K562 (cell line): ENCODE results near the gene SCAMP1. TPM values are rescaled to one million over a fixed set of nuclear protein-coding genes. Genes with fewer than 3 reads are reported as not detected.

ENCODE experiments used
- ARID1B ChIP-seq: fragments of 450-650 bp; IDR thresholded peaks from 2 replicates; pipeline ENCODE4 v1.6.1; 2016; ENCODE audit warnings: antibody characterized with exemption, mild to moderate bottlenecking, inconsistent platforms
- ATF1 ChIP-seq, 2 experiments: fragments of 450-650 bp in 1 of 2; IDR thresholded peaks; 2 replicates each; pipeline ENCODE4 v1.6.1; 2016; ENCODE audit warnings: missing compliant biosample characterization in 1 of 2, missing genetic modification characterization in 1 of 2
- BRD4 ChIP-seq: fragments of 200-600 bp; sonication (generic); IDR thresholded peaks from 2 replicates; pipeline ENCODE4 v1.6.1; 2017; ENCODE audit warnings: inconsistent platforms
- CXXC5 ChIP-seq: fragments of 250-450 bp; sonication (Bioruptor Pico); IDR thresholded peaks from 2 replicates; pipeline ENCODE4 v1.8.0; 2022; ENCODE audit warnings: inconsistent platforms, mild to moderate bottlenecking, moderate library complexity
- DMBX1 ChIP-seq: fragments of 250-450 bp; sonication (Bioruptor Pico); IDR thresholded peaks from 2 replicates; pipeline ENCODE4 v1.8.0; 2022; ENCODE audit warnings: inconsistent platforms, mild to moderate bottlenecking, moderate library complexity, borderline replicate concordance
- DPF2 ChIP-seq: fragments of 450-650 bp; IDR thresholded peaks from 2 replicates; pipeline ENCODE4 v1.6.1; 2016
- GABPA ChIP-seq: fragments of 200-800 bp; sonication (Bioruptor generic); conservative IDR thresholded peaks from 2 replicates; pipeline ENCODE4 v1.6.1; 2016; ENCODE audit warnings: low read depth, missing genetic modification characterization, missing compliant biosample characterization
- HDAC1 ChIP-seq, 2 experiments: fragments of 450-650 bp; IDR thresholded peaks; 2 replicates each; pipeline ENCODE4 v1.6.1; 2016 to 2017; ENCODE audit warnings: inconsistent platforms in 1 of 2, mild to moderate bottlenecking in 1 of 2, moderate library complexity in 1 of 2
- HDGF ChIP-seq: fragments of 450-650 bp; IDR thresholded peaks from 2 replicates; pipeline ENCODE4 v1.6.1; 2016
- MECOM ChIP-seq: fragments of 250-450 bp; sonication (Bioruptor Pico); IDR thresholded peaks from 2 replicates; pipeline ENCODE4 v1.8.0; 2022; ENCODE audit warnings: inconsistent platforms
- NFE2L1 ChIP-seq: fragments of 450-650 bp; IDR thresholded peaks from 2 replicates; pipeline ENCODE4 v1.6.1; 2016; ENCODE audit warnings: missing genetic modification characterization, low read depth, mild to moderate bottlenecking, missing compliant biosample characterization, moderate library complexity, borderline replicate concordance
- NFRKB ChIP-seq: fragments of 450-650 bp; IDR thresholded peaks from 2 replicates; pipeline ENCODE4 v1.6.1; 2016; ENCODE audit warnings: low read depth
- NR2C2 ChIP-seq, 2 experiments: fragments of 200-800 bp in 1 of 2; sonication (Bioruptor generic) in 1 of 2; sonication (generic) in 1 of 2; formaldehyde crosslinking in 1 of 2; IDR thresholded peaks; 2 replicates each; pipeline versions ENCODE4 v1.6.1 to v1.8.0; 2016 to 2022; ENCODE audit warnings: mild to moderate bottlenecking in 1 of 2, missing compliant biosample characterization in 1 of 2, missing genetic modification characterization in 1 of 2, missing genetic modification reagents in 1 of 2
- RCOR1 ChIP-seq, 2 experiments: IDR thresholded peaks; 2 replicates each; pipeline ENCODE4 v1.6.1; 2012; ENCODE audit warnings: low read depth in 2 of 2, low read length in 2 of 2, borderline replicate concordance in 1 of 2, improper control_type of control experiment in 1 of 2
- SIX5 ChIP-seq, 2 experiments: IDR thresholded peaks; 2 replicates each; pipeline ENCODE4 v1.6.1; 2011; ENCODE audit warnings: low read length in 2 of 2, borderline replicate concordance in 1 of 2, low read depth in 1 of 2, mild to moderate bottlenecking in 1 of 2, moderate library complexity in 1 of 2; ENCODE audit not compliant: insufficient read depth in 1 of 2
- TCFL5 ChIP-seq: fragments of 250-450 bp; sonication (Bioruptor Pico); conservative IDR thresholded peaks from 2 replicates; pipeline ENCODE4 v1.6.1; 2021; ENCODE audit warnings: mild to moderate bottlenecking, moderate library complexity, matching md5 sums
- ZNF253 ChIP-seq: fragments of 250-450 bp; sonication (Bioruptor Pico); conservative IDR thresholded peaks from 2 replicates; pipeline ENCODE4 v1.6.1; 2021; ENCODE audit warnings: mild to moderate bottlenecking
- polyA plus RNA-seq, 8 experiments: library from polyadenylated mRNA; depleted of rRNA in 4 of 8; stranded (reverse) in 5 of 8; unstranded in 3 of 8; fragments of >200 nt; fragmentation: Nextera tagmentation in 2 of 8; fragmentation: Illumina TruSeq in 1 of 8; extraction: Ambion mirVana in 2 of 8; extraction: Trizol in 1 of 8; gene quantifications; 2 replicates each; pipeline versions ENCODE4 v1.2.1 to v1.2.3, GENCODE V29; 2011 to 2014; ENCODE audit warnings: inconsistent platforms in 1 of 8, missing spikeins in 1 of 8
- total RNA-seq, 7 experiments: library from RNA; depleted of rRNA in 6 of 7; stranded (reverse); fragments of >200 nt in 6 of 7; fragmentation: Illumina TruSeq in 2 of 7; extraction: Trizol in 2 of 7; gene quantifications; 2 replicates each; pipeline versions ENCODE4 v1.2.1 to v1.2.3, GENCODE V29; 2011 to 2021; ENCODE audit warnings: low replicate concordance in 1 of 7
- TF ChIP-seq, protein P1 (sequence below), 3 experiments: fragments of 200-800 bp in 1 of 3; fragments of 250-450 bp in 1 of 3; fragments of 450-650 bp in 1 of 3; sonication (Bioruptor Pico) in 1 of 3; sonication (Bioruptor generic) in 1 of 3; formaldehyde crosslinking in 1 of 3; IDR thresholded peaks; 2 replicates each; pipeline versions ENCODE4 v1.6.1 to v1.8.0; 2016 to 2022; ENCODE audit warnings: mild to moderate bottlenecking in 2 of 3, missing genetic modification characterization in 2 of 3, missing compliant biosample characterization in 1 of 3, moderate library complexity in 1 of 3
- TF ChIP-seq, protein P2 (sequence below): fragments of 450-650 bp; IDR thresholded peaks from 2 replicates; pipeline ENCODE4 v1.7.1; 2018; ENCODE audit warnings: mild to moderate bottlenecking, low read depth; ENCODE audit not compliant: partially characterized antibody
- TF ChIP-seq, protein P3 (sequence below): fragments of 450-650 bp; IDR thresholded peaks from 2 replicates; pipeline ENCODE4 v1.6.1; 2016

SCAMP1 gene
- total and polyA plus RNA-seq, 9 of the 15 experiments (the other 6 are each of a cell fraction or from before 2014, with no cell fraction given) = 5.4 to 23.9 (median 13.8) TPM

DNA sequence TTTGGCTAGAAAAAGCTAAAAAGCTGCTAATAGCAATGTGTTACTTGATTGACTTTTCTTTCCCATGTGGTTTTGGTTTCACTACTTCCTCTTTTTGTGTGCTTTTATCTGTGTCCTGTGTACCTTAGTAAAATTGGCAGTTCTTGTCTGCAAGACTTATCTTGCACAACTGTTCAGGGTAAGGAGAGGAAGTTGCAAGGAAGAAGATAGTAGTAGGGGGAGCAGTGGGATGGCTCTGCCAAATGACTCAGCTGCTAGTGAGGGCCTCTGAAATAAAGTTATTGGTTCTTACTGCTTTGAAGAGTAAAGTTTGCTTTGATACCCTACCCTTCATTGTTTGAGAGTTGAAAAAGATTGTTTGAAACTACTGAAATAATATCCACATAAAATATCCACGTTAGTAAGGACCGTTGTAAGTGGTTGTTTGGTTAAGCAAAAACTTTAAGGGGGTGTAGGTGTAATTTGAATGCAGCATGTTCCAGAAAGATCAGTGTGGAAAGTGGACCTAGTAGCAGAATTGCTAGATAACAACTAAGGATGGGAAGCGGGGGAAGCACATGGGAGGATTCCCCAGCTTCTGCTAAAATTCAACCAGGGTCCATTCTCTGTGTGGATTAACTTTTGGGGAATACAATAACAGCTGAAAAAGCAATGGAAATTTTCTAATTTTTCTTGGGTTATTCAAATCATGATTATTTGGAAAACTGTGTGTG, 123.5 kb downstream of the SCAMP1 start (continued):
- TF ChIP-seq SIX5 (IDR thresholded peaks at IDR 0.05; ENCODE audit: borderline replicate concordance in 1 of 2, insufficient read depth in 1 of 2, low read depth in 1 of 2, low read length in 2 of 2) (no peak), HDAC1 (IDR thresholded peaks at IDR 0.05) (peak; percentile 10 to 96; a peak in 2 of 4 replicates), NR2C2 (CRISPR knock-in tag; IDR thresholded peaks at IDR 0.05) (no peak), NR2C2 (tag; IDR thresholded peaks at IDR 0.05) (no peak), NFE2L1 (no peak), ARID1B (peak; percentile 97), HDGF (no peak), DPF2 (peak; percentile 99), NFRKB (0 out of 2 replicates have a peak, but pooled peaks have one; percentile 59), ZNF253 (no peak), RCOR1 (IDR thresholded peaks at IDR 0.05; ENCODE audit: borderline replicate concordance in 1 of 2, low read depth in 2 of 2, low read length in 2 of 2) (peak; percentile 88 to 99), DMBX1 (peak; percentile 74; the same call in 1 of the 2 replicates), CXXC5 (CRISPR knock-in tag) (peak; percentile 65), MECOM (CRISPR knock-in tag) (peak; percentile 97), TCFL5 (CRISPR knock-in tag) (no peak), GABPA (peak; percentile 79), BRD4 (0 out of 2 replicates have a peak, but pooled peaks have one; percentile 27), ATF1 (CRISPR knock-in tag; IDR thresholded peaks at IDR 0.05) (no peak), ATF1 (tag; IDR thresholded peaks at IDR 0.05) (peak; percentile 55; the same call in 1 of the 2 replicates)
- TF ChIP-seq, protein P1, sequence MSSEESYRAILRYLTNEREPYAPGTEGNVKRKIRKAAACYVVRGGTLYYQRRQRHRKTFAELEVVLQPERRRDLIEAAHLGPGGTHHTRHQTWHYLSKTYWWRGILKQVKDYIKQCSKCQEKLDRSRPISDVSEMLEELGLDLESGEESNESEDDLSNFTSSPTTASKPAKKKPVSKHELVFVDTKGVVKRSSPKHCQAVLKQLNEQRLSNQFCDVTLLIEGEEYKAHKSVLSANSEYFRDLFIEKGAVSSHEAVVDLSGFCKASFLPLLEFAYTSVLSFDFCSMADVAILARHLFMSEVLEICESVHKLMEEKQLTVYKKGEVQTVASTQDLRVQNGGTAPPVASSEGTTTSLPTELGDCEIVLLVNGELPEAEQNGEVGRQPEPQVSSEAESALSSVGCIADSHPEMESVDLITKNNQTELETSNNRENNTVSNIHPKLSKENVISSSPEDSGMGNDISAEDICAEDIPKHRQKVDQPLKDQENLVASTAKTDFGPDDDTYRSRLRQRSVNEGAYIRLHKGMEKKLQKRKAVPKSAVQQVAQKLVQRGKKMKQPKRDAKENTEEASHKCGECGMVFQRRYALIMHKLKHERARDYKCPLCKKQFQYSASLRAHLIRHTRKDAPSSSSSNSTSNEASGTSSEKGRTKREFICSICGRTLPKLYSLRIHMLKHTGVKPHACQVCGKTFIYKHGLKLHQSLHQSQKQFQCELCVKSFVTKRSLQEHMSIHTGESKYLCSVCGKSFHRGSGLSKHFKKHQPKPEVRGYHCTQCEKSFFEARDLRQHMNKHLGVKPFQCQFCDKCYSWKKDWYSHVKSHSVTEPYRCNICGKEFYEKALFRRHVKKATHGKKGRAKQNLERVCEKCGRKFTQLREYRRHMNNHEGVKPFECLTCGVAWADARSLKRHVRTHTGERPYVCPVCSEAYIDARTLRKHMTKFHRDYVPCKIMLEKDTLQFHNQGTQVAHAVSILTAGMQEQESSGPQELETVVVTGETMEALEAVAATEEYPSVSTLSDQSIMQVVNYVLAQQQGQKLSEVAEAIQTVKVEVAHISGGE (CRISPR knock-in tag; IDR thresholded peaks at IDR 0.05) = peak in 1 of 3 experiments; percentile 67; a peak in 2 of 6 replicates
- TF ChIP-seq, protein P2, sequence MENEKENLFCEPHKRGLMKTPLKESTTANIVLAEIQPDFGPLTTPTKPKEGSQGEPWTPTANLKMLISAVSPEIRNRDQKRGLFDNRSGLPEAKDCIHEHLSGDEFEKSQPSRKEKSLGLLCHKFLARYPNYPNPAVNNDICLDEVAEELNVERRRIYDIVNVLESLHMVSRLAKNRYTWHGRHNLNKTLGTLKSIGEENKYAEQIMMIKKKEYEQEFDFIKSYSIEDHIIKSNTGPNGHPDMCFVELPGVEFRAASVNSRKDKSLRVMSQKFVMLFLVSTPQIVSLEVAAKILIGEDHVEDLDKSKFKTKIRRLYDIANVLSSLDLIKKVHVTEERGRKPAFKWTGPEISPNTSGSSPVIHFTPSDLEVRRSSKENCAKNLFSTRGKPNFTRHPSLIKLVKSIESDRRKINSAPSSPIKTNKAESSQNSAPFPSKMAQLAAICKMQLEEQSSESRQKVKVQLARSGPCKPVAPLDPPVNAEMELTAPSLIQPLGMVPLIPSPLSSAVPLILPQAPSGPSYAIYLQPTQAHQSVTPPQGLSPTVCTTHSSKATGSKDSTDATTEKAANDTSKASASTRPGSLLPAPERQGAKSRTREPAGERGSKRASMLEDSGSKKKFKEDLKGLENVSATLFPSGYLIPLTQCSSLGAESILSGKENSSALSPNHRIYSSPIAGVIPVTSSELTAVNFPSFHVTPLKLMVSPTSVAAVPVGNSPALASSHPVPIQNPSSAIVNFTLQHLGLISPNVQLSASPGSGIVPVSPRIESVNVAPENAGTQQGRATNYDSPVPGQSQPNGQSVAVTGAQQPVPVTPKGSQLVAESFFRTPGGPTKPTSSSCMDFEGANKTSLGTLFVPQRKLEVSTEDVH = peak; percentile 57
- TF ChIP-seq, protein P3, sequence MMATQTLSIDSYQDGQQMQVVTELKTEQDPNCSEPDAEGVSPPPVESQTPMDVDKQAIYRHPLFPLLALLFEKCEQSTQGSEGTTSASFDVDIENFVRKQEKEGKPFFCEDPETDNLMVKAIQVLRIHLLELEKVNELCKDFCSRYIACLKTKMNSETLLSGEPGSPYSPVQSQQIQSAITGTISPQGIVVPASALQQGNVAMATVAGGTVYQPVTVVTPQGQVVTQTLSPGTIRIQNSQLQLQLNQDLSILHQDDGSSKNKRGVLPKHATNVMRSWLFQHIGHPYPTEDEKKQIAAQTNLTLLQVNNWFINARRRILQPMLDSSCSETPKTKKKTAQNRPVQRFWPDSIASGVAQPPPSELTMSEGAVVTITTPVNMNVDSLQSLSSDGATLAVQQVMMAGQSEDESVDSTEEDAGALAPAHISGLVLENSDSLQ = peak; percentile 88
